Measurements from ENCODE around the gene KCNJ8.

KCNJ8 gene

GRCh38 chr12:21774358-21775132 lies at the start of gene KCNJ8:
Gene KCNJ8 (minus strand): TSS chr12:21774706. CDS start chr12:21773616, 1,090 bp downstream.
- H3K27ac ChIP-seq (ENCODE audit: low read length), result no peak within 1 kb of the TSS
- H3K36me3 ChIP-seq (ENCODE audit: insufficient read depth, low read length), result no peaks in the 10 kb centered on the region
- H3K79me2 ChIP-seq (ENCODE audit: insufficient read depth, low read length), result no peaks in the 10 kb centered on the region
- no peak within 1 kb of the TSS for H3K4me3 ChIP-seq (ENCODE audit: low read depth in 1 of 2, low read length in 2 of 2)
- ATAC-seq (ENCODE audit: insufficient read depth, low read depth) (no peak), DNase-seq (no peak)
- H3K9ac ChIP-seq (ENCODE audit: low read depth, low read length), result no peak within 1 kb of the TSS
- H4K20me1 ChIP-seq (ENCODE audit: insufficient read depth, low read length), result no peaks in the 10 kb centered on the region
- no peaks in the 10 kb centered on the region for H3K9me3 ChIP-seq (ENCODE audit: insufficient read depth, low read length, severe bottlenecking)
- no peaks in the 10 kb centered on the region for H3K27me3 ChIP-seq (ENCODE audit: insufficient read depth, low read length, poor library complexity)
- H3K4me1 ChIP-seq (ENCODE audit: insufficient read depth, low read length), result no peaks in the 10 kb centered on the region
- H2AFZ ChIP-seq (ENCODE audit: low read depth, low read length), result no peak within 1 kb of the TSS
- no peak for TF ChIP-seq EZH2 (IDR thresholded peaks at IDR 0.05; ENCODE audit: borderline replicate concordance, low read depth, low read length, severe bottlenecking)
- TF ChIP-seq CTCF (IDR thresholded peaks at IDR 0.05; ENCODE audit: borderline replicate concordance, extremely low read depth, low read length, poor library complexity, severe bottlenecking), result no peak
- H3K4me2 ChIP-seq (ENCODE audit: insufficient read depth, low read length), result no peak within 1 kb of the TSS

- H2AFZ ChIP-seq (ENCODE audit: low read depth, low read length), result no peak overlapping the region
- H3K36me3 ChIP-seq (ENCODE audit: insufficient read depth, low read length), result no peaks in the 10 kb centered on the region
- H3K4me1 ChIP-seq (ENCODE audit: insufficient read depth, low read length), result no peaks in the 10 kb centered on the region
- ATAC-seq (ENCODE audit: insufficient read depth, low read depth), result no peak
- H3K4me3 ChIP-seq (ENCODE audit: low read depth in 1 of 2, low read length in 2 of 2), result no peak overlapping the region
- TF ChIP-seq EZH2 (IDR thresholded peaks at IDR 0.05; ENCODE audit: borderline replicate concordance, low read depth, low read length, severe bottlenecking) (no peak), CTCF (IDR thresholded peaks at IDR 0.05; ENCODE audit: borderline replicate concordance, extremely low read depth, low read length, poor library complexity, severe bottlenecking) (no peak)
- H3K9me3 ChIP-seq (ENCODE audit: insufficient read depth, low read length, severe bottlenecking), result no peaks in the 10 kb centered on the region
- no peaks in the 10 kb centered on the region for H3K79me2 ChIP-seq (ENCODE audit: insufficient read depth, low read length)
- H4K20me1 ChIP-seq (ENCODE audit: insufficient read depth, low read length), result no peaks in the 10 kb centered on the region
- no peak for DNase-seq
- peaks cover 5% of the 10 kb centered on the region for H3K27me3 ChIP-seq (ENCODE audit: insufficient read depth, low read length, poor library complexity)
- no peak overlapping the region for H3K9ac ChIP-seq (ENCODE audit: low read depth, low read length)
- H3K4me2 ChIP-seq (ENCODE audit: insufficient read depth, low read length), result no peak overlapping the region
- no peak overlapping the region for H3K27ac ChIP-seq (ENCODE audit: low read length)
Measured at GRCh38 chr12:21823581-21823980, 49.1 kb upstream of the KCNJ8 start.

- Histone ChIP-seq H3K36me3 (ENCODE audit: insufficient read depth, low read length) (no peaks in the 10 kb centered on the region), H3K4me1 (ENCODE audit: insufficient read depth, low read length) (no peaks in the 10 kb centered on the region), H3K9me3 (ENCODE audit: insufficient read depth, low read length, severe bottlenecking) (no peaks in the 10 kb centered on the region), H3K9ac (ENCODE audit: low read depth, low read length) (no peak overlapping the region), H3K4me3 (ENCODE audit: low read depth in 1 of 2, low read length in 2 of 2) (no peak overlapping the region), H3K4me2 (ENCODE audit: insufficient read depth, low read length) (no peak overlapping the region), H3K79me2 (ENCODE audit: insufficient read depth, low read length) (no peaks in the 10 kb centered on the region), H3K27me3 (ENCODE audit: insufficient read depth, low read length, poor library complexity) (peaks cover 5% of the 10 kb centered on the region), H3K27ac (ENCODE audit: low read length) (no peak overlapping the region), H2AFZ (ENCODE audit: low read depth, low read length) (no peak overlapping the region), H4K20me1 (ENCODE audit: insufficient read depth, low read length) (no peaks in the 10 kb centered on the region)
- TF ChIP-seq EZH2 (IDR thresholded peaks at IDR 0.05; ENCODE audit: borderline replicate concordance, low read depth, low read length, severe bottlenecking) (no peak), CTCF (IDR thresholded peaks at IDR 0.05; ENCODE audit: borderline replicate concordance, extremely low read depth, low read length, poor library complexity, severe bottlenecking) (no peak)
- no peak for DNase-seq
- ATAC-seq (ENCODE audit: insufficient read depth, low read depth), result no peak
Measured at GRCh38 chr12:21819678-21820077, 45.2 kb upstream of the KCNJ8 start.
